Measurements from ENCODE around the gene SLC10A4. TPM values are rescaled to one million over a fixed set of nuclear protein-coding genes. Genes with fewer than 3 reads are reported as not detected.
"Not testable (repeated sequence)": the region's sequence is repeated elsewhere in the genome, so short reads cannot be mapped to it uniquely, and the experiment has no call there.

Gene SLC10A4
- total RNA-seq, result 6.6 TPM

- Histone ChIP-seq H3K36me3 (no peaks in the 10 kb centered on the region), H3K27me3 (peaks cover 9% of the 10 kb centered on the region), H3K9me3 (no peaks in the 10 kb centered on the region), H3K4me1 (peaks cover 8% of the 10 kb centered on the region), H3K4me3 (peak within 1 kb of the TSS; percentile 38 to 47), H3K27ac (no peak within 1 kb of the TSS)
- TF ChIP-seq POLR2AphosphoS5 (IDR thresholded peaks at IDR 0.05; ENCODE audit: insufficient read depth in 1 of 2, low read depth in 1 of 2) (no peak), POLR2A (IDR thresholded peaks at IDR 0.05) (no peak), CTCF (IDR thresholded peaks at IDR 0.05) (no peak)
- no peak for DNase-seq (ENCODE audit: extremely low spot score in 2 of 2)
- intact Hi-C loops (cut with DNase I), result no loop called here
Measured at GRCh38 chr4:48483006-48483776, at the start of gene SLC10A4. Gene SLC10A4, plus strand, starts transcription at chr4:48483343. Its CDS starts 219 bp downstream, at chr4:48483562.

- H3K27ac ChIP-seq, result no peak overlapping the region
- intact Hi-C loops (cut with DNase I), result no loop called here
- H3K4me1 ChIP-seq, result no peaks in the 10 kb centered on the region
- no peaks in the 10 kb centered on the region for H3K27me3 ChIP-seq
- no peaks in the 10 kb centered on the region for H3K36me3 ChIP-seq
- TF ChIP-seq POLR2A (IDR thresholded peaks at IDR 0.05) (no peak), CTCF (IDR thresholded peaks at IDR 0.05) (no peak), POLR2AphosphoS5 (IDR thresholded peaks at IDR 0.05; ENCODE audit: insufficient read depth in 1 of 2, low read depth in 1 of 2) (no peak)
- no peak overlapping the region for H3K4me3 ChIP-seq
- no peaks in the 10 kb centered on the region for H3K9me3 ChIP-seq
- no peak for DNase-seq (ENCODE audit: extremely low spot score in 2 of 2)
Measured at GRCh38 chr4:48436318-48436717, 46.8 kb upstream of the SLC10A4 start.

GRCh38 chr4:48439988-48440387 is 43.2 kb upstream of the SLC10A4 start:
- no peaks in the 10 kb centered on the region for H3K36me3 ChIP-seq
- intact Hi-C loops (cut with DNase I), result no loop called here
- H3K27me3 ChIP-seq, result no peaks in the 10 kb centered on the region
- H3K9me3 ChIP-seq, result no peaks in the 10 kb centered on the region
- no peak overlapping the region for H3K27ac ChIP-seq
- H3K4me3 ChIP-seq, result no peak overlapping the region
- no peak for TF ChIP-seq POLR2A (IDR thresholded peaks at IDR 0.05)
- TF ChIP-seq POLR2AphosphoS5 (IDR thresholded peaks at IDR 0.05; ENCODE audit: insufficient read depth in 1 of 2, low read depth in 1 of 2), result no peak
- no peak for TF ChIP-seq CTCF (IDR thresholded peaks at IDR 0.05)
- H3K4me1 ChIP-seq, result no peaks in the 10 kb centered on the region
- DNase-seq (ENCODE audit: extremely low spot score in 2 of 2), result no peak

GRCh38 chr4:48440914-48441313 is 42.2 kb upstream of the SLC10A4 start:
- H3K4me3 ChIP-seq; H3K9me3 ChIP-seq; H3K27me3 ChIP-seq; DNase-seq (ENCODE audit: extremely low spot score in 2 of 2); H3K4me1 ChIP-seq; intact Hi-C loops (cut with DNase I); H3K36me3 ChIP-seq; H3K27ac ChIP-seq: not testable (repeated sequence)

GRCh38 chr4:48445704-48446103 is 37.4 kb upstream of the SLC10A4 start:
- peak in 1 of 3 experiments; percentile 20 for TF ChIP-seq CTCF (IDR thresholded peaks at IDR 0.05)
- TF ChIP-seq POLR2A (IDR thresholded peaks at IDR 0.05), result no peak
- TF ChIP-seq POLR2AphosphoS5 (IDR thresholded peaks at IDR 0.05; ENCODE audit: insufficient read depth in 1 of 2, low read depth in 1 of 2), result no peak
- Histone ChIP-seq H3K27ac (no peak overlapping the region), H3K9me3 (no peaks in the 10 kb centered on the region), H3K27me3 (no peaks in the 10 kb centered on the region), H3K4me1 (no peaks in the 10 kb centered on the region), H3K4me3 (no peak overlapping the region), H3K36me3 (no peaks in the 10 kb centered on the region)
- intact Hi-C loops (cut with DNase I), result no loop called here
- no peak for DNase-seq (ENCODE audit: extremely low spot score in 2 of 2)

Data from vagina (tissue), 2 donors.